Measurements from ENCODE around the gene CHN1. TPM values are rescaled to one million over a fixed set of nuclear protein-coding genes. Genes with fewer than 3 reads are reported as not detected.

The CHN1 gene
- total RNA-seq, 1 experiment from 2014 or later: 0.41 TPM

DNA sequence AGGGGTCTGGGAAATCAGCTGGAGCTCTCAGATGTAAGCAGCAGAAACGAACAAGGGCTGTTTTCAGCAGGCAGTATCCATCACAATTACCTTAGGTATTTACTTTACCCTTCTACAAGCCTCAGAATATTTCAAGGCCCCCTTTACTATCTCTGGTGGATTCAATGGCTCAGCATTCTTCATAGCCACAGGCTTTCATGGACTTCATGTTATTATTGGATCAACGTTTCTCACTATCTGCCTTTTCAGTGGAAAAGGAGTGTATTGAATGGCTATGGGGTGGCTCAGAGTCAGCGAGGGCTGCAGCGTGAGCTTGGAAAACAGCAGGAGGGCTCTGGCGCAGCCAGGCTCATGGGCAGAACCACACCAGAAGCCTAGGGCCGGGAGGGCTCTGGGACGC is 224.3 kb downstream of the CHN1 start:
- Histone ChIP-seq H3K9me3 (no peaks in the 10 kb centered on the region), H3K27me3 (replicated peaks; ENCODE audit: control insufficient read depth, insufficient read depth, low read length) (no peaks in the 10 kb centered on the region), H3K36me3 (ENCODE audit: control insufficient read depth, insufficient read depth, low read length) (no peaks in the 10 kb centered on the region), H3K4me1 (no peaks in the 10 kb centered on the region), H3K4me3 (ENCODE audit: low read depth, low read length) (no peak overlapping the region)
- BruUV-seq (replicated peaks): no TSS peak
- no peaks in the 10 kb centered on the region for H3K9me3 Mint-ChIP-seq (ENCODE audit: unreplicated experiment)
- intact Hi-C loops (cut with micrococcal nuclease; ENCODE audit: unreplicated experiment): no loop called here
- no peak for DNase-seq
- ChIA-PET POLR2A (no interaction called here), CTCF (interaction anchor here (1.0 kb wide), 1 partner anchor 9 kb away, joined by 3 read pairs; no protein-coding TSS in a partner anchor)
- TF ChIP-seq, protein P1, sequence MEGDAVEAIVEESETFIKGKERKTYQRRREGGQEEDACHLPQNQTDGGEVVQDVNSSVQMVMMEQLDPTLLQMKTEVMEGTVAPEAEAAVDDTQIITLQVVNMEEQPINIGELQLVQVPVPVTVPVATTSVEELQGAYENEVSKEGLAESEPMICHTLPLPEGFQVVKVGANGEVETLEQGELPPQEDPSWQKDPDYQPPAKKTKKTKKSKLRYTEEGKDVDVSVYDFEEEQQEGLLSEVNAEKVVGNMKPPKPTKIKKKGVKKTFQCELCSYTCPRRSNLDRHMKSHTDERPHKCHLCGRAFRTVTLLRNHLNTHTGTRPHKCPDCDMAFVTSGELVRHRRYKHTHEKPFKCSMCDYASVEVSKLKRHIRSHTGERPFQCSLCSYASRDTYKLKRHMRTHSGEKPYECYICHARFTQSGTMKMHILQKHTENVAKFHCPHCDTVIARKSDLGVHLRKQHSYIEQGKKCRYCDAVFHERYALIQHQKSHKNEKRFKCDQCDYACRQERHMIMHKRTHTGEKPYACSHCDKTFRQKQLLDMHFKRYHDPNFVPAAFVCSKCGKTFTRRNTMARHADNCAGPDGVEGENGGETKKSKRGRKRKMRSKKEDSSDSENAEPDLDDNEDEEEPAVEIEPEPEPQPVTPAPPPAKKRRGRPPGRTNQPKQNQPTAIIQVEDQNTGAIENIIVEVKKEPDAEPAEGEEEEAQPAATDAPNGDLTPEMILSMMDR (IDR thresholded peaks at IDR 0.05; ENCODE audit: insufficient read depth in 1 of 2, low read depth in 1 of 2, low read length in 1 of 2, severe bottlenecking in 1 of 2, unreplicated experiment in 1 of 2): no peak
- H3K4me1 Mint-ChIP-seq (ENCODE audit: low read depth, unreplicated experiment): no peaks in the 10 kb centered on the region
- H3K27me3 Mint-ChIP-seq (ENCODE audit: insufficient read depth, unreplicated experiment): peaks cover 4% of the 10 kb centered on the region
- no peak overlapping the region for H3K4me3 Mint-ChIP-seq (ENCODE audit: unreplicated experiment)
- H3K27ac Mint-ChIP-seq (ENCODE audit: unreplicated experiment): no peak overlapping the region
- no peaks in the 10 kb centered on the region for H3K36me3 Mint-ChIP-seq (ENCODE audit: insufficient read depth, unreplicated experiment)

DNA sequence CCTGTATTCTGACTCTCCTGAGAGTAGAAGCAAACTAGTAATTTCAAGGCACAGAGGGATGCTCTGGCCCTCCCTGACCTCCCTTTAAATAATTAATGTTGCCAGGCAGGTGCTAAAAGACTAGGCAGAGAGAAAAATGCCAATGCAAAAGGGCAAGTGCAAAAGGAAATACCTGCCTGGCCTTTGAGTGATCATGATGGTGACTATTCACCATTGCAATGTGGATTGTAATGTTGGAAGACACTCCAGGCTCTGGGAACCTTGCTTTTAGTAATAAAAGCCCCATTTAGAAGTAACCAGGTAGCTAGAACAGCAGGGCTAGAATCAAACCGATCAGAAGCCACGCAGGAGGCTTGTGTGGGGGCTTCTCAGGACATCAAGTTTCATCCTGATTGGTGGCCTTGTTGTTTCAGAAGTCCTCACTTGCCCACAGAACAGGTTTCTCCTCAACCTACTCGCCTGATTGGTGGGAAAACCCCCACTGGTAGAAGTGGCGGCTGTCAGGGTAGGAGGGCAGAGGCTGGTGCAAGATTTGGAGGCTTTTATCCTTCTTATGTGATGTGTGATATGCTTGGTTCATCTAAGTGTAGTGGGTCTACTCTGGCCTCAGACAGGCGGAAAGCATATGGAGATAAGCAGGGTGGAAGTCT is 224.9 kb downstream of the CHN1 start:
- intact Hi-C loops (cut with micrococcal nuclease; ENCODE audit: unreplicated experiment): no loop called here
- no TSS peak for BruUV-seq (replicated peaks)

DNA sequence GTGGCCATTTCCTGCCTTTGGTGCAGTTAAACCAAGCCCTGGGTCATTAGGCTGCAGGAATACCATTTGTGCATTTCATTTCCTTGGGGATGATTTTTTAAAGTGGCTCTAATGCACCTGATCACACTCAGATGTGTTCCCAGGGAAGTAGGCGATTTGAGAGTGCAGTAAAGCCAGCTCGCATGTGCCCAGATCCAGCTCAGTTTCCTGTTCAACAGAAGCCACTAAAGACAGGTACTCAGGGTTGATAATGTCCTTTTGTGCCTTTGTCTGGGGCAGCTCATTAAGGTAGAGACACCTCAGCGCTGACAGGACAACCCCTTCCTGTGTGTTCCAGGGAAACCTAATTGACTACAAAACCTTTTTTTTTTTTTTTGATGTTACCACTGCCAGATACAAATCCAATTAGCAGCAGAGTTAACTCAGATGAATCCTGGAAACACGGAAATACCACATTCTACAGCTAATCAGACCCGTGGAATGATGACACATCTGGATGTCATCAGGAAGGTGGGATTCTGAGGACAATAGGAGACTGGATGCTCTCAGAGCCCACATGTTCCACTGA is 225.7 kb downstream of the CHN1 start:
- Mint-ChIP-seq H3K9me3 (ENCODE audit: unreplicated experiment) (no peaks in the 10 kb centered on the region), H3K4me1 (ENCODE audit: low read depth, unreplicated experiment) (no peaks in the 10 kb centered on the region), H3K27ac (ENCODE audit: unreplicated experiment) (no peak overlapping the region), H3K36me3 (ENCODE audit: insufficient read depth, unreplicated experiment) (no peaks in the 10 kb centered on the region), H3K4me3 (ENCODE audit: unreplicated experiment) (no peak overlapping the region), H3K27me3 (ENCODE audit: insufficient read depth, unreplicated experiment) (peaks cover 4% of the 10 kb centered on the region)
- DNase-seq: no peak
- no peaks in the 10 kb centered on the region for H3K9me3 ChIP-seq
- CTCF ChIA-PET: interaction anchor here (0.7 kb wide), 1 partner anchor 9 kb away, joined by 3 read pairs; no protein-coding TSS in a partner anchor
- BruUV-seq (replicated peaks): no TSS peak
- POLR2A ChIA-PET: no interaction called here
- H3K4me1 ChIP-seq: no peaks in the 10 kb centered on the region
- no peaks in the 10 kb centered on the region for H3K36me3 ChIP-seq (ENCODE audit: control insufficient read depth, insufficient read depth, low read length)
- H3K4me3 ChIP-seq (ENCODE audit: low read depth, low read length): no peak overlapping the region
- TF ChIP-seq, protein P1 (IDR thresholded peaks at IDR 0.05; ENCODE audit: insufficient read depth in 1 of 2, low read depth in 1 of 2, low read length in 1 of 2, severe bottlenecking in 1 of 2, unreplicated experiment in 1 of 2): no peak
- intact Hi-C loops (cut with micrococcal nuclease; ENCODE audit: unreplicated experiment): loop anchor here (10.0 kb wide), 1 partner anchor 105 kb away; no protein-coding TSS in a partner anchor
- H3K27me3 ChIP-seq (replicated peaks; ENCODE audit: control insufficient read depth, insufficient read depth, low read length): no peaks in the 10 kb centered on the region

More for the DNA sequence above, 224.9 kb downstream of the CHN1 start:
- Mint-ChIP-seq H3K27ac (ENCODE audit: unreplicated experiment) (no peak overlapping the region), H3K4me1 (ENCODE audit: low read depth, unreplicated experiment) (no peaks in the 10 kb centered on the region), H3K9me3 (ENCODE audit: unreplicated experiment) (no peaks in the 10 kb centered on the region), H3K27me3 (ENCODE audit: insufficient read depth, unreplicated experiment) (peaks cover 4% of the 10 kb centered on the region), H3K36me3 (ENCODE audit: insufficient read depth, unreplicated experiment) (no peaks in the 10 kb centered on the region), H3K4me3 (ENCODE audit: unreplicated experiment) (no peak overlapping the region)
- Histone ChIP-seq H3K4me3 (ENCODE audit: low read depth, low read length) (no peak overlapping the region), H3K27me3 (replicated peaks; ENCODE audit: control insufficient read depth, insufficient read depth, low read length) (no peaks in the 10 kb centered on the region), H3K36me3 (ENCODE audit: control insufficient read depth, insufficient read depth, low read length) (no peaks in the 10 kb centered on the region), H3K4me1 (no peaks in the 10 kb centered on the region), H3K9me3 (no peaks in the 10 kb centered on the region)
- no peak for DNase-seq
- TF ChIP-seq, protein P1 (IDR thresholded peaks at IDR 0.05; ENCODE audit: insufficient read depth in 1 of 2, low read depth in 1 of 2, low read length in 1 of 2, severe bottlenecking in 1 of 2, unreplicated experiment in 1 of 2): no peak
- ChIA-PET POLR2A (no interaction called here), CTCF (interaction anchor here (0.7 kb wide), 1 partner anchor 10 kb away, joined by 3 read pairs; no protein-coding TSS in a partner anchor)
